SK-N-SH treated with all-trans-retinoic acid at 6 μM for 48 hours (cell line): ENCODE data around the gene ABCG4.

ENCODE experiments used
- BACH2 ChIP-seq: fragments of 250-450 bp; sonication (Bioruptor Pico); IDR thresholded peaks from 2 replicates; pipeline ENCODE4 v1.9.0; 2021; ENCODE audit warnings: mild to moderate bottlenecking, borderline replicate concordance
- CSRNP3 ChIP-seq: fragments of 250-450 bp; sonication (Bioruptor Pico); IDR thresholded peaks from 2 replicates; pipeline ENCODE4 v1.5.1; 2021; ENCODE audit warnings: mild to moderate bottlenecking, moderate library complexity
- ESRRG ChIP-seq: fragments of 250-450 bp; sonication (Bioruptor Pico); IDR thresholded peaks from 2 replicates; pipeline ENCODE4 v1.6.1; 2021; ENCODE audit warnings: mild to moderate bottlenecking
- GLIS3 ChIP-seq: fragments of 250-450 bp; sonication (Bioruptor Pico); IDR thresholded peaks from 2 replicates; pipeline ENCODE4 v1.5.0; 2020; ENCODE audit warnings: mild to moderate bottlenecking, moderate library complexity
- ISL1 ChIP-seq: fragments of 250-450 bp; sonication (Bioruptor Pico); IDR thresholded peaks from 2 replicates; pipeline ENCODE4 v2.1.2; 2022; ENCODE audit warnings: mild to moderate bottlenecking, moderate library complexity
- PATZ1 ChIP-seq: fragments of 250-450 bp; sonication (Bioruptor Pico); IDR thresholded peaks from 2 replicates; pipeline ENCODE4 v1.8.0; 2020; ENCODE audit warnings: mild to moderate bottlenecking, moderate library complexity, borderline replicate concordance
- SNAI2 ChIP-seq: fragments of 250-450 bp; sonication (Bioruptor Pico); IDR thresholded peaks from 2 replicates; pipeline ENCODE4 v1.5.0; 2020; ENCODE audit warnings: mild to moderate bottlenecking, moderate library complexity
- TCF4 ChIP-seq: fragments of 250-450 bp; sonication (Bioruptor Pico); IDR thresholded peaks from 2 replicates; pipeline ENCODE4 v1.8.0; 2021; ENCODE audit warnings: mild to moderate bottlenecking, moderate library complexity, borderline replicate concordance
- TSHZ2 ChIP-seq: fragments of 250-450 bp; sonication (Bioruptor Pico); IDR thresholded peaks from 2 replicates; pipeline ENCODE4 v1.5.0; 2020; ENCODE audit warnings: mild to moderate bottlenecking, moderate library complexity
- ZC3H10 ChIP-seq: fragments of 250-450 bp; sonication (Bioruptor Pico); IDR thresholded peaks from 2 replicates; pipeline ENCODE4 v1.5.1; 2021; ENCODE audit warnings: mild to moderate bottlenecking, moderate library complexity
- ZFP30 ChIP-seq: fragments of 450-650 bp; formaldehyde crosslinking; IDR thresholded peaks from 2 replicates; pipeline ENCODE4 v1.5.0; 2022; ENCODE audit warnings: mild to moderate bottlenecking, moderate library complexity
- ZNF70 ChIP-seq: fragments of 450-650 bp; formaldehyde crosslinking; IDR thresholded peaks from 2 replicates; pipeline ENCODE4 v1.5.0; 2020; ENCODE audit warnings: mild to moderate bottlenecking, moderate library complexity
- TF ChIP-seq, protein P1 (sequence below): fragments of 250-450 bp; sonication (Bioruptor Pico); IDR thresholded peaks from 2 replicates; pipeline ENCODE4 v1.8.0; 2021; ENCODE audit warnings: low read depth, mild to moderate bottlenecking, moderate library complexity, borderline replicate concordance

DNA sequence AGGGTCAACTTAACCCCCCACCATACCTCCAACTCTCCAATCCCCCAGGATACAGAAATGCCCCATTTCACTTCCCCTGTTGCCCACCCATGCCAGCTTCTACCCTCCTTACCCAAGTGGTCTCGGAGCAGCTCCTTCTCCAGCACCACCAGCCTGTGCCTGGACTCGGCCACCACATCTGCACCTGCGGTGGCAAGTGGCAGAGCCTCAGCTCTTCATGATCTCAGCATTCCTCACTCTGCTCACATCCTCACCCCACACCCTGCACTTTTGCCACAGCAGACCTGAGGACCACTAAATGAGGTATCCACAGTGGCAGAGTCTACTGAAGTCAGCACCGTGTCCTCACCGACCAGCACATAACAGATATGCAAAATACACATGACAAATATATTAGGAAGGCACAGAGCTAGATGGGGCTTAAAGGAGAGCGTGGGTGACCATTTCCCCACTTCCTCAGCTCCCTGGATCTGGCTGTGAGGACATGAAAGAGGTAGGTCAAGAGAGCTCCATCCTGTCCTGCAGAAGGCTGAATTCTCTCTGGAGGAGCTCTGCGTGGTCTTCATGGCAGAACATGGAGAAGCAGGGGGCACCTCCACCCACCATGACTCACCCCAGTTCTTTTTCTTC lies 46.1 kb downstream of the ABCG4 start:
- TF ChIP-seq PATZ1 (no peak), ISL1 (CRISPR knock-in tag) (no peak), BACH2 (CRISPR knock-in tag) (no peak), ESRRG (no peak), TSHZ2 (no peak), ZFP30 (no peak), ZC3H10 (CRISPR knock-in tag) (no peak), GLIS3 (no peak), SNAI2 (no peak), ZNF70 (CRISPR knock-in tag) (no peak), CSRNP3 (no peak), TCF4 (CRISPR knock-in tag) (no peak)
- TF ChIP-seq, protein P1, sequence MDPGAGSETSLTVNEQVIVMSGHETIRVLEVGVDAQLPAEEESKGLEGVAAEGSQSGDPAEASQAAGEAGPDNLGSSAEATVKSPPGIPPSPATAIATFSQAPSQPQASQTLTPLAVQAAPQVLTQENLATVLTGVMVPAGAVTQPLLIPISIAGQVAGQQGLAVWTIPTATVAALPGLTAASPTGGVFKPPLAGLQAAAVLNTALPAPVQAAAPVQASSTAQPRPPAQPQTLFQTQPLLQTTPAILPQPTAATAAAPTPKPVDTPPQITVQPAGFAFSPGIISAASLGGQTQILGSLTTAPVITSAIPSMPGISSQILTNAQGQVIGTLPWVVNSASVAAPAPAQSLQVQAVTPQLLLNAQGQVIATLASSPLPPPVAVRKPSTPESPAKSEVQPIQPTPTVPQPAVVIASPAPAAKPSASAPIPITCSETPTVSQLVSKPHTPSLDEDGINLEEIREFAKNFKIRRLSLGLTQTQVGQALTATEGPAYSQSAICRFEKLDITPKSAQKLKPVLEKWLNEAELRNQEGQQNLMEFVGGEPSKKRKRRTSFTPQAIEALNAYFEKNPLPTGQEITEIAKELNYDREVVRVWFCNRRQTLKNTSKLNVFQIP (CRISPR knock-in tag) = no peak
